HepG2 (cell line): ENCODE data around the gene LDLR. TPM values are rescaled to one million over a fixed set of nuclear protein-coding genes. Genes with fewer than 3 reads are reported as not detected.
A peak's percentile ranks its signal among the peaks of the same experiment; 100 is the strongest.

Experiments used
- EP300 ChIP-seq, 3 experiments: sonication (generic) in 1 of 3; formaldehyde crosslinking in 1 of 3; IDR thresholded peaks; 2 replicates each; pipeline versions ENCODE4 v1.5.1 to v1.6.1; 2011 to 2020; ENCODE audit warnings: low read depth in 2 of 3, low read length in 2 of 3, borderline replicate concordance in 1 of 3, improper control_type of control experiment in 1 of 3, mild to moderate bottlenecking in 1 of 3, missing genetic modification reagents in 1 of 3, moderate library complexity in 1 of 3
- HOMEZ ChIP-seq: IDR thresholded peaks from 2 replicates; pipeline ENCODE4 v1.6.1; 2016; ENCODE audit warnings: low read depth
- JUND ChIP-seq: sonication (generic); formaldehyde crosslinking; IDR thresholded peaks from 2 replicates; pipeline ENCODE4 v1.8.0; 2022; ENCODE audit warnings: mild to moderate bottlenecking, missing genetic modification reagents
- KLF16 ChIP-seq, 2 experiments: sonication (generic) in 1 of 2; formaldehyde crosslinking in 1 of 2; IDR thresholded peaks; 2 replicates each; pipeline versions ENCODE4 v1.6.1 to v1.8.0; 2016 to 2023; ENCODE audit warnings: missing genetic modification reagents in 2 of 2, missing compliant biosample characterization in 1 of 2
- SKIL ChIP-seq: sonication (generic); formaldehyde crosslinking; IDR thresholded peaks from 2 replicates; pipeline ENCODE4 v1.8.0; 2022; ENCODE audit warnings: missing genetic modification reagents, mild to moderate bottlenecking, moderate library complexity, borderline replicate concordance
- TAF1 ChIP-seq: sonication (generic); formaldehyde crosslinking; IDR thresholded peaks from 2 replicates; pipeline ENCODE4 v1.4.0; 2020; ENCODE audit warnings: missing genetic modification reagents
- THAP9 ChIP-seq: sonication (generic); formaldehyde crosslinking; IDR thresholded peaks from 2 replicates; pipeline ENCODE4; 2020; ENCODE audit warnings: missing genetic modification reagents, mild to moderate bottlenecking, borderline replicate concordance
- TRAFD1 ChIP-seq: sonication (generic); formaldehyde crosslinking; IDR thresholded peaks from 2 replicates; pipeline ENCODE4 v1.5.1; 2020; ENCODE audit warnings: missing genetic modification reagents, mild to moderate bottlenecking, borderline replicate concordance
- YEATS4 ChIP-seq: sonication (generic); formaldehyde crosslinking; IDR thresholded peaks from 2 replicates; pipeline ENCODE4 v1.4.0; 2020; ENCODE audit warnings: missing genetic modification reagents, borderline replicate concordance
- ZNF143 ChIP-seq: sonication (generic); formaldehyde crosslinking; IDR thresholded peaks from 2 replicates; pipeline ENCODE4 v1.4.0; 2020; ENCODE audit warnings: missing genetic modification reagents
- ZNF230 ChIP-seq: sonication (generic); formaldehyde crosslinking; IDR thresholded peaks from 2 replicates; pipeline ENCODE4 v1.4.0; 2020; ENCODE audit warnings: mild to moderate bottlenecking, missing genetic modification reagents
- ZNF556 ChIP-seq: sonication (generic); formaldehyde crosslinking; IDR thresholded peaks from 2 replicates; pipeline ENCODE4 v1.4.0; 2020; ENCODE audit warnings: mild to moderate bottlenecking, missing genetic modification reagents, borderline replicate concordance
- ZNF605 ChIP-seq: sonication (generic); formaldehyde crosslinking; IDR thresholded peaks from 2 replicates; pipeline ENCODE4 v1.8.0; 2022; ENCODE audit warnings: mild to moderate bottlenecking, missing genetic modification reagents
- ZNF704 ChIP-seq: sonication (generic); formaldehyde crosslinking; IDR thresholded peaks from 2 replicates; pipeline ENCODE4 v1.8.1; 2023; ENCODE audit warnings: mild to moderate bottlenecking, inconsistent platforms, moderate library complexity, missing genetic modification reagents, borderline replicate concordance
- ZNF770 ChIP-seq: sonication (generic); formaldehyde crosslinking; IDR thresholded peaks from 2 replicates; pipeline ENCODE4 v1.5.0; 2020; ENCODE audit warnings: mild to moderate bottlenecking, missing genetic modification reagents
- polyA plus RNA-seq, 8 experiments: library from polyadenylated mRNA; depleted of rRNA in 3 of 8; stranded (reverse) in 7 of 8; unstranded in 1 of 8; fragments of >200 nt; fragmentation: Illumina TruSeq in 4 of 8; extraction: Trizol in 4 of 8; gene quantifications; 2 replicates each; pipeline versions ENCODE4 v1.2.1 to v1.2.3, GENCODE V29; 2011 to 2016; ENCODE audit warnings: low read depth in 4 of 8, missing spikeins in 1 of 8, mixed read lengths in 1 of 8; ENCODE audit not compliant: insufficient read depth in 1 of 8
- total RNA-seq, 5 experiments: library from RNA; depleted of rRNA; stranded (reverse); fragments of >200 nt; fragmentation: Illumina TruSeq; extraction: Trizol; gene quantifications; 2 replicates each; pipeline ENCODE4 v1.2.3, GENCODE V29; 2016; ENCODE audit warnings: low read depth in 1 of 5

Gene LDLR
- total and polyA plus RNA-seq, 2 of the 13 experiments (the other 11 are each of a cell fraction or from before 2014, with no cell fraction given) = 51.6 to 92.5 TPM

- TF ChIP-seq EP300 (IDR thresholded peaks at IDR 0.05; ENCODE audit: low read depth in 2 of 2, low read length in 2 of 2) (peak in 1 of 2 experiments; percentile 47; a peak in 1 of 4 replicates), EP300 (CRISPR knock-in tag; IDR thresholded peaks at IDR 0.05; ENCODE audit: borderline replicate concordance) (no peak), TRAFD1 (CRISPR knock-in tag) (no peak), ZNF143 (peak; percentile 60; the same call in 1 of the 2 replicates), KLF16 (CRISPR knock-in tag; IDR thresholded peaks at IDR 0.05) (0 out of 4 replicates have a peak, but pooled peaks of 1 of the 2 experiments have one; percentile 25), TAF1 (no peak), SKIL (0 out of 2 replicates have a peak, but pooled peaks have one; percentile 59), ZNF605 (CRISPR knock-in tag) (peak; percentile 56; the same call in 1 of the 2 replicates), ZNF770 (CRISPR knock-in tag) (peak; percentile 84), ZNF230 (CRISPR knock-in tag) (peak; percentile 60; the same call in 1 of the 2 replicates), THAP9 (CRISPR knock-in tag) (peak; percentile 35; the same call in 1 of the 2 replicates), YEATS4 (CRISPR knock-in tag) (peak; percentile 16; the same call in 1 of the 2 replicates), HOMEZ (CRISPR knock-in tag) (no peak), JUND (CRISPR knock-in tag) (0 out of 2 replicates have a peak, but pooled peaks have one; percentile 29), ZNF556 (CRISPR knock-in tag) (peak; percentile 64; the same call in 1 of the 2 replicates), ZNF704 (no peak)
Measured at GRCh38 chr19:11130824-11131455, 41.7 kb downstream of the LDLR start (continued).
